Parathyroid adenoma (tissue), 2 donors: Measurements from ENCODE around the gene VWA5A.

Source experiments
- H2AFZ ChIP-seq: fragments of 300-600 bp; sonication (generic); one replicate; pipeline ENCODE4 v1.7.0; 2017; ENCODE audit warnings: antibody characterized with exemption, mild to moderate bottlenecking
- H3K27ac ChIP-seq: fragments of 300-600 bp; sonication (generic); one replicate; pipeline ENCODE4 v1.7.0; 2017
- H3K27me3 ChIP-seq: fragments of 300-600 bp; sonication (generic); one replicate; pipeline ENCODE4 v1.7.0; 2017; ENCODE audit warnings: low read length; ENCODE audit not compliant: control insufficient read depth, insufficient read depth
- H3K36me3 ChIP-seq: fragments of 300-600 bp; sonication (generic); one replicate; pipeline ENCODE4 v1.7.0; 2017; ENCODE audit warnings: low read length; ENCODE audit not compliant: control insufficient read depth, insufficient read depth
- H3K4me1 ChIP-seq: fragments of 300-600 bp; sonication (generic); one replicate; pipeline ENCODE4 v1.7.0; 2017; ENCODE audit warnings: control low read depth
- H3K4me2 ChIP-seq: fragments of 300-600 bp; sonication (generic); one replicate; pipeline ENCODE4 v1.7.0; 2017; ENCODE audit warnings: low read length
- H3K4me3 ChIP-seq: fragments of 300-600 bp; sonication (generic); one replicate; pipeline ENCODE4 v1.7.0; 2017; ENCODE audit warnings: low read depth, low read length
- H3K79me2 ChIP-seq: fragments of 300-600 bp; sonication (generic); one replicate; pipeline ENCODE4 v1.7.0; 2017; ENCODE audit warnings: control low read depth
- H3K9ac ChIP-seq: fragments of 300-600 bp; sonication (generic); one replicate; pipeline ENCODE4 v1.7.0; 2017; ENCODE audit warnings: mild to moderate bottlenecking
- H3K9me3 ChIP-seq: fragments of 300-600 bp; sonication (generic); one replicate; pipeline ENCODE4 v1.7.0; 2017; ENCODE audit warnings: low read length; ENCODE audit not compliant: control insufficient read depth
- TF ChIP-seq, protein P1 (sequence below): fragments of 300-600 bp; sonication (generic); IDR thresholded peaks from one replicate; pipeline ENCODE4 v1.7.0; 2017; ENCODE audit warnings: antibody characterized with exemption, mild to moderate bottlenecking
- donor health status: primary hyperparathyroidism.

The VWA5A gene

DNA sequence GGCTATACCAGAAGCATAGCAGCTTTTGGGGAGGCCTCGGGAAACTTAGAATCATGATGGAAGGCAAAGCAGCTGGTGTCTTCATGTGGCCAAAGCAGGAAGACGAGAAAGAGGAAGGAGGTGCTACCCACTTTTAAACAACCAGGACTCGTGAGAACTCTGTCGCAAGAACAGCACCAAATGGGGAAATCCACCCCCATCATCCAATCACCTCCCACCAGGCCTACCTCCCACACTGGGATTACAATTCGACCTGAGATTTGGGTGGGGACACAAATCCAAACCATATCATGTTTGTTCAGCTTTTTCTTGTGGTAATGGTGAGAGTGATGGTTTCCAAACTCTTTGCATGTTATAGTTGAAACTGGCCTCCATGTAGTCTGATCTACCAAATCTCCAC lies 35.4 kb downstream of the VWA5A start:
- no peak overlapping the region for H3K27ac ChIP-seq
- no peaks in the 10 kb centered on the region for H3K4me1 ChIP-seq
- H3K9me3 ChIP-seq = no peaks in the 10 kb centered on the region
- no peak overlapping the region for H2AFZ ChIP-seq
- H3K4me2 ChIP-seq = no peak overlapping the region
- no peak overlapping the region for H3K9ac ChIP-seq
- TF ChIP-seq, protein P1, sequence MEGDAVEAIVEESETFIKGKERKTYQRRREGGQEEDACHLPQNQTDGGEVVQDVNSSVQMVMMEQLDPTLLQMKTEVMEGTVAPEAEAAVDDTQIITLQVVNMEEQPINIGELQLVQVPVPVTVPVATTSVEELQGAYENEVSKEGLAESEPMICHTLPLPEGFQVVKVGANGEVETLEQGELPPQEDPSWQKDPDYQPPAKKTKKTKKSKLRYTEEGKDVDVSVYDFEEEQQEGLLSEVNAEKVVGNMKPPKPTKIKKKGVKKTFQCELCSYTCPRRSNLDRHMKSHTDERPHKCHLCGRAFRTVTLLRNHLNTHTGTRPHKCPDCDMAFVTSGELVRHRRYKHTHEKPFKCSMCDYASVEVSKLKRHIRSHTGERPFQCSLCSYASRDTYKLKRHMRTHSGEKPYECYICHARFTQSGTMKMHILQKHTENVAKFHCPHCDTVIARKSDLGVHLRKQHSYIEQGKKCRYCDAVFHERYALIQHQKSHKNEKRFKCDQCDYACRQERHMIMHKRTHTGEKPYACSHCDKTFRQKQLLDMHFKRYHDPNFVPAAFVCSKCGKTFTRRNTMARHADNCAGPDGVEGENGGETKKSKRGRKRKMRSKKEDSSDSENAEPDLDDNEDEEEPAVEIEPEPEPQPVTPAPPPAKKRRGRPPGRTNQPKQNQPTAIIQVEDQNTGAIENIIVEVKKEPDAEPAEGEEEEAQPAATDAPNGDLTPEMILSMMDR = no peak
- no peaks in the 10 kb centered on the region for H3K79me2 ChIP-seq
- no peak overlapping the region for H3K4me3 ChIP-seq
- no peaks in the 10 kb centered on the region for H3K27me3 ChIP-seq
- H3K36me3 ChIP-seq = no peaks in the 10 kb centered on the region

DNA sequence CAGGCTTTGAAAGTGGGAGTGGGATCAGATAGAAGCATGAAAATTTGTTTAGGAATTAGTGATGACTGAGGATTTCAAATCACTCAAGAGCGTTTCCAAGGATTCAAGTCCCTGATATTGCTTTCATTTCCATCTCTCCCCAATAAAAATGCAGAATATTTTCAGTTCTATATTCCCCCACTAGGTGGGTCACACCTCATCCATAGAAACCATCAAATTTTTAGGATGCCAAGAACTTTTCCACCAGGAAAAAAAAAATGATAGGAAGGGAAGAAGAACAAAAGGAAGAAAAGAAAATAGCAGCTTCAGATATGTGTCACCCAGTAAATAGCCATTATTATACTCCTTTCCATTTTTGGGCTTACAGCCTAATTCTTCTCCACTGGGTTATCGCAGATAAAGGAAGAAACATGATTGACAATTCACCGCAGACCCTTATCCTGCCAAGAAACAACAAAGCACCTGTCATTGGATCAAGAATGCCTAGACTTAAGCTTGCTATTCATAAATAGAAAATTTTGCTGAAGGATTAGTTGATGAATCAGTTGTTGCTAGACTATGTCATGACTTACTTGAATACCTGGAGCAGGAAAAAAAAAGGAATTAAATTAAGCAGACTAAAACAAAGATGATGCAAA lies 37.6 kb downstream of the VWA5A start:
- Histone ChIP-seq H3K79me2 (no peaks in the 10 kb centered on the region), H3K9me3 (no peaks in the 10 kb centered on the region), H2AFZ (no peak overlapping the region), H3K4me2 (no peak overlapping the region), H3K27ac (no peak overlapping the region), H3K27me3 (no peaks in the 10 kb centered on the region), H3K4me1 (no peaks in the 10 kb centered on the region), H3K36me3 (no peaks in the 10 kb centered on the region), H3K9ac (no peak overlapping the region), H3K4me3 (no peak overlapping the region)
- TF ChIP-seq, protein P1 = no peak

DNA sequence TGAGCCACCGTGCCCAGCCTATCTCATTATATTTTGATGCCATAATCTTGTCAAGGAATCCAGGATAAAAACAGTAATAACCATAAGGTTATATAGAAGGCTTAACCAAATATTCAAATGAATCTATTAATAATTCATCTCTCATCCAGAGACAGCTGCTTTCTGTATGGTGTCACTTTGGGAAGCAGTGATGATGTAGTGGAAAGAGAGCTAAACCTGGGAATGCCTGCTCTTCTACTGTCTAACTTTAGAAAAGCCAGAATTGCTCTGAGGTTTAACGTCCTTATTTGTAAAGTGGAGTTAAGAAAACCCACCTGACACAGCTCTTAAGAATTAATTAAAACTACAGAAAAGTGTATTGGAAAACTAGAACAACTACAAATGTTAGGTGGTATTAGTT lies 38.6 kb downstream of the VWA5A start:
- TF ChIP-seq, protein P1 = no peak
- no peak overlapping the region for H3K27ac ChIP-seq
- no peak overlapping the region for H3K4me2 ChIP-seq
- H3K4me3 ChIP-seq = no peak overlapping the region
- H3K27me3 ChIP-seq = no peaks in the 10 kb centered on the region
- H3K79me2 ChIP-seq = no peaks in the 10 kb centered on the region
- H3K36me3 ChIP-seq = no peaks in the 10 kb centered on the region
- H2AFZ ChIP-seq = no peak overlapping the region
- H3K9ac ChIP-seq = no peak overlapping the region
- H3K4me1 ChIP-seq = no peaks in the 10 kb centered on the region
- no peaks in the 10 kb centered on the region for H3K9me3 ChIP-seq

DNA sequence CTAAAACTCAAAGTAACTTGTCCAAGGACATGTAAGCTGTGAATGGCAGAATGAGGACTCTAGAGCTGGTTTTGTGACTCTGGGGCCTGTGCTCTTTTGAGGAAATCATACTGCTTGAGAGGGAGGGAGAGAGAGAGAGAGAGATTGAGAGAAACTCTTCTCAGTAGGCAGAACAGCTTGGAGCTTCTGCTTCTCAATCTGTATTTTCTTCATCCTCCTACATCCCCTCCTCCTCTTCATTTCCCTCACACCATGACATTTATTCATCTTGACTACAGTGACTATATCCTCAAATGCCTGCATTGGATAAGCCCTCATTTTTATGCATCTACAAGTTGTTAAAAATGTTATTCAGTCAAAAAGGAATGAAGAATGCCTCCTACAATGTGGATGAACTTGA lies 44.2 kb downstream of the VWA5A start:
- Histone ChIP-seq H3K79me2 (no peaks in the 10 kb centered on the region), H2AFZ (no peak overlapping the region), H3K4me3 (no peak overlapping the region), H3K27me3 (no peaks in the 10 kb centered on the region), H3K9me3 (no peaks in the 10 kb centered on the region), H3K36me3 (no peaks in the 10 kb centered on the region), H3K27ac (no peak overlapping the region), H3K4me1 (no peaks in the 10 kb centered on the region), H3K4me2 (no peak overlapping the region), H3K9ac (no peak overlapping the region)
- TF ChIP-seq, protein P1 = no peak

DNA sequence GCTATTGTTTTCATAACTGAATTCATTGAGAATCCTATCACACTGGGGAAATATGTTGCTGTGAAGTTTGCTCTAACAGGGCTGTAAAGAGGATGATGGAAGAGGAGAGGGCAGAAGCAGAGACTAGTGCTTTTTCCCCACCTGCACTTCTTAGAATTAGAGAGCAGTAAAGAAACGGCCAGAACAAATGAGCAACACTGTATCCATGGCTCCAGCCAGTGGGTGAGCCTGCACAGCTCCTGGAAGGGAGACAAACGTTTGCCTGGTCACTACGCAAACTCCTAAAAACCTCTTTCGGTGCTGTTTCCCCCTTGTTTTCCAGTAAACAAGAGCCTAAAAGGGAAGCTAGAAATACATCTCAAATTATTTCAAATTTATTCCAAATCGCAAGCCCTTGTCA lies 45.7 kb downstream of the VWA5A start:
- TF ChIP-seq, protein P1 = no peak
- Histone ChIP-seq H3K9ac (no peak overlapping the region), H3K27me3 (no peaks in the 10 kb centered on the region), H3K9me3 (no peaks in the 10 kb centered on the region), H3K4me2 (no peak overlapping the region), H2AFZ (no peak overlapping the region), H3K36me3 (no peaks in the 10 kb centered on the region), H3K79me2 (no peaks in the 10 kb centered on the region), H3K27ac (no peak overlapping the region), H3K4me1 (no peaks in the 10 kb centered on the region), H3K4me3 (no peak overlapping the region)
